Parathyroid adenoma (tissue), 2 donors: Measurements from ENCODE around the gene APLP2.

ENCODE experiments used
- H2AFZ ChIP-seq: fragments of 300-600 bp; sonication (generic); one replicate; pipeline ENCODE4 v1.7.0; 2017; ENCODE audit warnings: antibody characterized with exemption, mild to moderate bottlenecking
- H3K27ac ChIP-seq: fragments of 300-600 bp; sonication (generic); one replicate; pipeline ENCODE4 v1.7.0; 2017
- H3K27me3 ChIP-seq: fragments of 300-600 bp; sonication (generic); one replicate; pipeline ENCODE4 v1.7.0; 2017; ENCODE audit warnings: low read length; ENCODE audit not compliant: control insufficient read depth, insufficient read depth
- H3K36me3 ChIP-seq: fragments of 300-600 bp; sonication (generic); one replicate; pipeline ENCODE4 v1.7.0; 2017; ENCODE audit warnings: low read length; ENCODE audit not compliant: control insufficient read depth, insufficient read depth
- H3K4me1 ChIP-seq: fragments of 300-600 bp; sonication (generic); one replicate; pipeline ENCODE4 v1.7.0; 2017; ENCODE audit warnings: control low read depth
- H3K4me2 ChIP-seq: fragments of 300-600 bp; sonication (generic); one replicate; pipeline ENCODE4 v1.7.0; 2017; ENCODE audit warnings: low read length
- H3K4me3 ChIP-seq: fragments of 300-600 bp; sonication (generic); one replicate; pipeline ENCODE4 v1.7.0; 2017; ENCODE audit warnings: low read depth, low read length
- H3K79me2 ChIP-seq: fragments of 300-600 bp; sonication (generic); one replicate; pipeline ENCODE4 v1.7.0; 2017; ENCODE audit warnings: control low read depth
- H3K9ac ChIP-seq: fragments of 300-600 bp; sonication (generic); one replicate; pipeline ENCODE4 v1.7.0; 2017; ENCODE audit warnings: mild to moderate bottlenecking
- H3K9me3 ChIP-seq: fragments of 300-600 bp; sonication (generic); one replicate; pipeline ENCODE4 v1.7.0; 2017; ENCODE audit warnings: low read length; ENCODE audit not compliant: control insufficient read depth
- CTCF ChIP-seq: fragments of 300-600 bp; sonication (generic); IDR thresholded peaks from one replicate; pipeline ENCODE4 v1.7.0; 2017; ENCODE audit warnings: antibody characterized with exemption, mild to moderate bottlenecking
- donor health status: primary hyperparathyroidism.

The APLP2 gene

GRCh38 chr11:130183878-130184610 is 114.3 kb downstream of the APLP2 start:
- no peak for TF ChIP-seq CTCF
- H3K36me3 ChIP-seq: no peaks in the 10 kb centered on the region

DNA sequence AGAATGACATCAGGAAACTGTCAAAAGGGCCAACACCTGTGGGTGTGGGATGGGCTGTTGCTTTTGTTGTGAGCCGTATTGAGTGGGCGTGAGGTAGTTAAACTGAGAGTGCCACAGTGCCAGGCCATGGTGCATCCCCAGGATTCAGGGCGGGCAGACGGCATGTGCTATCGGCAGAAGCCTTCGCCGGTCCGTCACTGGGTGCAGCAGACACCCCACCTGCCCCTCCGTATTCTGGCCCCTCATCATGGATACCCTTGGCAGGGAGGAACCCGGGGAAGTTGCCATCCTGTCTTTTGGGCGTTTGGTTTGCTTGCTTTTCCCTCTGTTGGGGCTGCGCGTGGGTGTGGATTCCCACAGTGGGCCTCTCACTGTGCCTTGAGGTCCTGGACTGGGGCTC is 117.4 kb downstream of the APLP2 start:
- no peak overlapping the region for H3K9ac ChIP-seq
- H3K4me3 ChIP-seq: no peak overlapping the region
- peaks cover 7% of the 10 kb centered on the region for H3K79me2 ChIP-seq
- no peak overlapping the region for H2AFZ ChIP-seq
- no peaks in the 10 kb centered on the region for H3K27me3 ChIP-seq
- no peak overlapping the region for H3K4me2 ChIP-seq
- H3K9me3 ChIP-seq: no peaks in the 10 kb centered on the region
- no peak overlapping the region for H3K27ac ChIP-seq
- TF ChIP-seq CTCF: no peak
- no peaks in the 10 kb centered on the region for H3K36me3 ChIP-seq
- H3K4me1 ChIP-seq: peaks cover 3% of the 10 kb centered on the region

More at GRCh38 chr11:130183878-130184610, 114.3 kb downstream of the APLP2 start:
- H3K27ac ChIP-seq: no peak overlapping the region
- peaks cover 7% of the 10 kb centered on the region for H3K79me2 ChIP-seq
- H3K4me2 ChIP-seq: no peak overlapping the region
- no peak overlapping the region for H3K9ac ChIP-seq
- H3K4me1 ChIP-seq: peaks cover 20% of the 10 kb centered on the region
- no peaks in the 10 kb centered on the region for H3K9me3 ChIP-seq
- no peak overlapping the region for H3K4me3 ChIP-seq
- H2AFZ ChIP-seq: no peak overlapping the region
- H3K27me3 ChIP-seq: no peaks in the 10 kb centered on the region

- H3K27me3 ChIP-seq: no peaks in the 10 kb centered on the region
- no peak for TF ChIP-seq CTCF
- no peak overlapping the region for H3K4me3 ChIP-seq
- no peaks in the 10 kb centered on the region for H3K4me1 ChIP-seq
- H3K9me3 ChIP-seq: no peaks in the 10 kb centered on the region
- H3K27ac ChIP-seq: no peak overlapping the region
- peaks cover 7% of the 10 kb centered on the region for H3K79me2 ChIP-seq
- no peaks in the 10 kb centered on the region for H3K36me3 ChIP-seq
- no peak overlapping the region for H3K4me2 ChIP-seq
- H3K9ac ChIP-seq: no peak overlapping the region
- no peak overlapping the region for H2AFZ ChIP-seq
Measured at GRCh38 chr11:130188047-130188446, 118.4 kb downstream of the APLP2 start.

- H3K27ac ChIP-seq: no peak overlapping the region
- H3K27me3 ChIP-seq: no peaks in the 10 kb centered on the region
- H3K4me2 ChIP-seq: no peak overlapping the region
- H3K4me3 ChIP-seq: no peak overlapping the region
- H3K79me2 ChIP-seq: peaks cover 7% of the 10 kb centered on the region
- H2AFZ ChIP-seq: no peak overlapping the region
- no peak overlapping the region for H3K9ac ChIP-seq
- H3K9me3 ChIP-seq: no peaks in the 10 kb centered on the region
- no peaks in the 10 kb centered on the region for H3K4me1 ChIP-seq
- TF ChIP-seq CTCF: no peak
- no peaks in the 10 kb centered on the region for H3K36me3 ChIP-seq
Measured at GRCh38 chr11:130188585-130189347, 119.1 kb downstream of the APLP2 start.
